Muscle layer of duodenum (tissue), 2 donors: ENCODE measurements around the gene LRRC8C.

Experiments used
- H3K27ac ChIP-seq: one replicate; pipeline ENCODE4 v1.7.0; 2013; ENCODE audit warnings: mild to moderate bottlenecking, low read length
- H3K27me3 ChIP-seq: one replicate; pipeline ENCODE4 v1.7.0; 2013; ENCODE audit warnings: low read depth, mild to moderate bottlenecking, control low read depth, low read length
- H3K36me3 ChIP-seq, 2 donors: one replicate each; pipeline ENCODE4 v1.7.0; 2013; ENCODE audit warnings: low read length in 2 of 2, control low read depth in 1 of 2, mild to moderate bottlenecking in 1 of 2; ENCODE audit not compliant: insufficient read depth in 2 of 2, control insufficient read depth in 1 of 2
- H3K4me1 ChIP-seq, 2 donors: one replicate each; pipeline ENCODE4 v1.7.0; 2013; ENCODE audit warnings: low read length in 2 of 2, mild to moderate bottlenecking in 2 of 2, control low read depth in 1 of 2, moderate library complexity in 1 of 2; ENCODE audit not compliant: insufficient read depth in 2 of 2, control insufficient read depth in 1 of 2
- H3K4me3 ChIP-seq, 2 donors: one replicate each; pipeline ENCODE4 v1.7.0; 2013; ENCODE audit warnings: low read length in 2 of 2, low read depth in 1 of 2, mild to moderate bottlenecking in 1 of 2
- H3K9me3 ChIP-seq, 2 donors: one replicate each; pipeline ENCODE4 v1.7.0; 2013; ENCODE audit warnings: low read length in 2 of 2, control low read depth in 1 of 2, mild to moderate bottlenecking in 1 of 2; ENCODE audit not compliant: control insufficient read depth in 1 of 2
- donor health status: healthy.

The LRRC8C gene

GRCh38 chr1:89665941-89666340 is 33.0 kb downstream of the LRRC8C start:
- Histone ChIP-seq H3K36me3 (no peaks in the 10 kb centered on the region), H3K9me3 (no peaks in the 10 kb centered on the region), H3K27ac (no peak overlapping the region), H3K4me3 (no peak overlapping the region), H3K27me3 (no peaks in the 10 kb centered on the region), H3K4me1 (peaks cover 0 to 3% of the 10 kb centered on the region in 2 donors)

GRCh38 chr1:89666640-89667039 is 33.7 kb downstream of the LRRC8C start:
- Histone ChIP-seq H3K27me3 (no peaks in the 10 kb centered on the region), H3K9me3 (no peaks in the 10 kb centered on the region), H3K36me3 (no peaks in the 10 kb centered on the region), H3K4me3 (no peak overlapping the region), H3K27ac (no peak overlapping the region), H3K4me1 (peaks cover 0 to 3% of the 10 kb centered on the region in 2 donors)

GRCh38 chr1:89667691-89668090 is 34.8 kb downstream of the LRRC8C start:
- no peaks in the 10 kb centered on the region for H3K36me3 ChIP-seq
- no peaks in the 10 kb centered on the region for H3K27me3 ChIP-seq
- no peaks in the 10 kb centered on the region for H3K9me3 ChIP-seq
- H3K4me3 ChIP-seq, result no peak overlapping the region
- H3K27ac ChIP-seq, result no peak overlapping the region
- peaks cover 0 to 3% of the 10 kb centered on the region in 2 donors for H3K4me1 ChIP-seq

- Histone ChIP-seq H3K36me3 (no peaks in the 10 kb centered on the region), H3K27ac (no peak overlapping the region), H3K27me3 (no peaks in the 10 kb centered on the region), H3K4me3 (no peak overlapping the region), H3K4me1 (peaks cover 0 to 3% of the 10 kb centered on the region in 2 donors), H3K9me3 (no peaks in the 10 kb centered on the region)
These were observed 36.0 kb downstream of the LRRC8C start for GRCh38 chr1:89668961-89669360.

GRCh38 chr1:89669441-89669840 is 36.5 kb downstream of the LRRC8C start:
- Histone ChIP-seq H3K27me3 (no peaks in the 10 kb centered on the region), H3K27ac (no peak overlapping the region), H3K4me1 (peaks cover 0 to 3% of the 10 kb centered on the region in 2 donors), H3K4me3 (no peak overlapping the region), H3K36me3 (no peaks in the 10 kb centered on the region), H3K9me3 (no peaks in the 10 kb centered on the region)

GRCh38 chr1:89670163-89670562 is 37.2 kb downstream of the LRRC8C start:
- Histone ChIP-seq H3K36me3 (no peaks in the 10 kb centered on the region), H3K27ac (no peak overlapping the region), H3K4me3 (no peak overlapping the region), H3K4me1 (peaks cover 0 to 3% of the 10 kb centered on the region in 2 donors), H3K27me3 (no peaks in the 10 kb centered on the region), H3K9me3 (no peaks in the 10 kb centered on the region)

- H3K27ac ChIP-seq, result no peak overlapping the region
- no peaks in the 10 kb centered on the region for H3K27me3 ChIP-seq
- peaks cover 0 to 3% of the 10 kb centered on the region in 2 donors for H3K4me1 ChIP-seq
- no peaks in the 10 kb centered on the region for H3K36me3 ChIP-seq
- no peaks in the 10 kb centered on the region for H3K9me3 ChIP-seq
- H3K4me3 ChIP-seq, result no peak overlapping the region
These were observed 37.8 kb downstream of the LRRC8C start for GRCh38 chr1:89670711-89671110.

GRCh38 chr1:89671775-89672488 is 39.0 kb downstream of the LRRC8C start:
- no peaks in the 10 kb centered on the region for H3K9me3 ChIP-seq
- peaks cover 0 to 3% of the 10 kb centered on the region in 2 donors for H3K4me1 ChIP-seq
- no peak overlapping the region for H3K4me3 ChIP-seq
- H3K27ac ChIP-seq, result no peak overlapping the region
- H3K36me3 ChIP-seq, result no peaks in the 10 kb centered on the region
- no peaks in the 10 kb centered on the region for H3K27me3 ChIP-seq

- no peaks in the 10 kb centered on the region for H3K36me3 ChIP-seq
- no peak overlapping the region for H3K4me3 ChIP-seq
- no peak overlapping the region for H3K27ac ChIP-seq
- no peaks in the 10 kb centered on the region for H3K27me3 ChIP-seq
- H3K9me3 ChIP-seq, result no peaks in the 10 kb centered on the region
- peaks cover 0 to 3% of the 10 kb centered on the region in 2 donors for H3K4me1 ChIP-seq
These were observed 39.7 kb downstream of the LRRC8C start for GRCh38 chr1:89672489-89673183.

- no peaks in the 10 kb centered on the region for H3K36me3 ChIP-seq
- no peak overlapping the region for H3K4me3 ChIP-seq
- no peaks in the 10 kb centered on the region for H3K4me1 ChIP-seq
- H3K27me3 ChIP-seq, result no peaks in the 10 kb centered on the region
- no peak overlapping the region for H3K27ac ChIP-seq
- no peaks in the 10 kb centered on the region for H3K9me3 ChIP-seq
These were observed 40.3 kb downstream of the LRRC8C start for GRCh38 chr1:89673251-89673650.

GRCh38 chr1:89675677-89676076 is 42.8 kb downstream of the LRRC8C start:
- Histone ChIP-seq H3K27ac (no peak overlapping the region), H3K36me3 (no peaks in the 10 kb centered on the region), H3K4me1 (no peaks in the 10 kb centered on the region), H3K4me3 (no peak overlapping the region), H3K27me3 (no peaks in the 10 kb centered on the region), H3K9me3 (no peaks in the 10 kb centered on the region)
